GM21367 (cell line): ENCODE data around the gene KCNJ5.

Experiments used
- ATAC-seq: cut with Tn5 transposase; IDR thresholded peaks from one replicate; pipeline ENCODE4 v1.9.1; 2021; ENCODE audit not compliant: unreplicated experiment

The KCNJ5 gene

GRCh38 chr11:128868841-128869671 lies 22.1 kb upstream of the KCNJ5 start:
- no peak for ATAC-seq

- no peak for ATAC-seq
Measured at GRCh38 chr11:128871168-128871610, 20.0 kb upstream of the KCNJ5 start.

- no peak for ATAC-seq
Measured at GRCh38 chr11:128872094-128872493, 19.1 kb upstream of the KCNJ5 start.

- ATAC-seq = no peak
Measured at GRCh38 chr11:128872594-128872993, 18.6 kb upstream of the KCNJ5 start.

- ATAC-seq = no peak
Measured at GRCh38 chr11:128874427-128874826, 16.7 kb upstream of the KCNJ5 start.

GRCh38 chr11:128876133-128876650 lies 15.0 kb upstream of the KCNJ5 start:
- ATAC-seq = no peak

- ATAC-seq = no peak
Measured at GRCh38 chr11:128877726-128878125, 13.4 kb upstream of the KCNJ5 start.

GRCh38 chr11:128878455-128878854 lies 12.7 kb upstream of the KCNJ5 start:
- ATAC-seq = no peak

- no peak for ATAC-seq
Measured at GRCh38 chr11:128879817-128880216, 11.3 kb upstream of the KCNJ5 start.

- no peak for ATAC-seq
Measured at GRCh38 chr11:128881221-128881620, 9.9 kb upstream of the KCNJ5 start.

GRCh38 chr11:128882451-128882850 lies 8.7 kb upstream of the KCNJ5 start:
- ATAC-seq = no peak

- no peak for ATAC-seq
Measured at GRCh38 chr11:128884054-128884453, 7.1 kb upstream of the KCNJ5 start.

- ATAC-seq = peak; percentile 93
Measured at GRCh38 chr11:128884703-128885338, 6.3 kb upstream of the KCNJ5 start.

- ATAC-seq = no peak
Measured at GRCh38 chr11:128886406-128887124, 4.6 kb upstream of the KCNJ5 start.

GRCh38 chr11:128888034-128888985 lies 2.8 kb upstream of the KCNJ5 start:
- no peak for ATAC-seq

GRCh38 chr11:128889657-128890213 lies 1.4 kb upstream of the KCNJ5 start:
- no peak for ATAC-seq

- no peak for ATAC-seq
Measured at GRCh38 chr11:128890216-128890542, 977 bp upstream of the KCNJ5 start.

- ATAC-seq = no peak
Measured at GRCh38 chr11:128891913-128892398, 800 bp downstream of the KCNJ5 start.

GRCh38 chr11:128892866-128893565 lies 1.9 kb downstream of the KCNJ5 start:
- no peak for ATAC-seq
